Stimulated activated CD4-positive, alpha-beta T cell treated with anti-CD3 and anti-CD28 coated beads, Interleukin-1b, Interleukin-23, amount 100 ng/mL, for 4 hours (primary cell): ENCODE results near the gene PCSK6.

Source experiments
- DNase-seq, 2 donors: peaks; one replicate each; pipeline ENCODE4 v3.0.0-alpha.2; 2020; ENCODE audit warnings: low read depth in 2 of 2

Gene PCSK6

GRCh38 chr15:101401286-101401685 is 88.2 kb downstream of the PCSK6 start:
- no peak for DNase-seq

DNA sequence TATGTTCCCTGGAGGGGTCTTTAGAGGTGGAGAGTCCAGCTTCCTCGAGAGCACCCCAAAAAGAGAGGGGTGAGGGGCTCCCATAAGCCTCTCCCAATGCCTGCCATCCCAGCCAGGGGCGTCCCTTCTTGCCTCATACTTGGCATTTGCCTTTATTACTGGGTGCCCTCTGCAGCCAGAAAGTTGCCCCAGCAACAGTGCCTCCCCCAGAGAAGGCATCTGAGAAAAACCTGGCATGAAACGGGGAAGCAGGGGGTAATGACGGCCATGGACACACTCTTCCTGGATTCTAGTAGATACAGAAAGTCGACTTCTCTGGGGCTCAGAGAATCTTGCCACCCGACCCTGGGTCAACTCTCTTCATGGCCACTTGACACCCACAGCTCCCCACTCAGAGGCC is 90.1 kb downstream of the PCSK6 start:
- DNase-seq = no peak

- DNase-seq = no peak
These were observed 91.3 kb downstream of the PCSK6 start for GRCh38 chr15:101398247-101398646.

GRCh38 chr15:101397521-101398003 is 91.9 kb downstream of the PCSK6 start:
- DNase-seq = no peak

DNA sequence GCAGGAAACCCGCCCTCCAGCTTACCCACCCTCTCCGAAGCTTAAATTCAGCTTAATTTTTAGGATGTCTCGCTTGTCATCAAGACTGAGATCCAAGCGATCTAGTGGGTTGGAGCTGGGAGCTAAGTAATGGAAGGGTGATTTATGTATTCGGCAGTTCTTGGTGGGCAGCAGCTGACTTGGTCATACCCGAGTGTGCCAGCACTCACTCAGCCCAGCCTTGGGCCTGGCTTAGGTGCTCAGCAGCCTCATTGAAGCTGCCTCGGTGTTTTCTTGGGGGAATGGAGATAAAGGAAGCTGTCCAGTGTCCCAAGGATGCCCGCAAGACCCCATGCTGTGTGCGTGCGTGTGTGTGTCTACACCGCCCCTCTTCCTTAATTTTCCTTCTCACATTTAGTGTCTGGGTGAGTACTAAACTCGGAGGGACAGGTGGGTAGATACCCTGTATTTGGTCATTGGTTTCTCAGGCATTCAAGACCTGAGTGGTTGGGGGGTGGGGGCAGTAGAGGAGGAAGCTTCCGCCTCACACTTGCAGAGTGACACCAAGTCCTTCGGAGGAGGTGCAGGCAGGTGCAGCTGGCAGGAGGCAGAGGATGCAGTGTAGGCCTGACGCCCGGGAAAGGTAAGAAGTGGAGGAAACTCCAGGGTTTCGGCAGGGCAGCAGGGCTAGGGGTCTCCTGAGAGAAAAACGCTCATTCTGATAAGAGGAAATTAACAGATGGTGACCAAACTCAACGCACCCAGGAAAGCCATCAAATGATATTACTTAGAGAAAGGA is 92.8 kb downstream of the PCSK6 start:
- no peak for DNase-seq

- DNase-seq = no peak
These were observed 94.9 kb downstream of the PCSK6 start for GRCh38 chr15:101394654-101395053.

- DNase-seq = no peak
These were observed 95.4 kb downstream of the PCSK6 start for GRCh38 chr15:101394056-101394630.

DNA sequence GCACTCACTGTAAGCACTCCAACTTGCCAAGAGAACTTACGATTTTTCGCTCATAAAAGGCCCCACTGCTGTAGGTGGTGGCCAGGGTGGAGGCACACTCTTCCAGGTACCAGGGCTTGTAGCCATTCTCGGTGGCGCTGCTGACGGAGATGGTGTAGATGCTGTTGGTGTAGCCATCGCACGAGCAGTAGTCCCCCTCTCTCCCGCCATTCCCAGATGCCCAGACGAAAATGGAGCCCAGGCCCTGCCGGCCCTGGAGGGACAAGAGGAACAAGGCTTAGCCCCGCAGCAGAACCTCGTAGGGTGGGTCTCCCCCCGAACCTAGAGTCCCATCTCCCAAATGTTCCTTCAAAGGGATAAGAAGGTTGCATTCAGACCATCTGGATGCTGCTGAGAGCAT is 96.3 kb downstream of the PCSK6 start:
- no peak for DNase-seq

DNA sequence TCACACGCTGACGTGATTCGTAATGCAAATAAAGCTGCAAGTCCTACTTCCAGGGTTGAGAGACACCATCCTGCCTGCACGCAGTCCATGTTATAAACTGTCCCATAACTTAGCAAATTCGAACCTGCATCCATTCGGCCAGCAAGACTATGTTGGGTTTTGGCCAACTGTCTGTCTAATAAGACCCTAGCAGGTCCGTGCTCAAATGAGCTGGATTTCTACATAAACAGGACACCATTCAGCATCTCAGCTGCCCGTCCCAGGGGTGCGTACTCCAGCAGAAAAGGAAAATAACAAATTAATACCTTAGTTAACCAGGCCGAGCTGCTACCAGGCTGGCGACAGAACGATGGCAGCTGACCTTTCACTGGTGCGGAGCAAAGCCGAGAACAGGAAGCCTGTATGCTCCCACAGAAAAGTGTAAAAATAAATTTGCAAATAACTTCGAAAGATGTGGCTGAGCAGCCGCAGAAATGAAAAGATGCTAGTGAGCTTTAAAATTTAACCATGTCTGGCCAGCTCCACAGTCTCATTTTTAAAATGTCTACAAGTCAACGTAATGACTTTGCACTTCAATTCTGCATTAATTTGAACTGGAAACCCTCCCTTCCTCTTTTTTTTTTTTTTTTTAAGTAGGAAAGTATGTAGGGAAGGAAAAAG is 97.4 kb downstream of the PCSK6 start:
- no peak for DNase-seq

- DNase-seq = no peak
These were observed 98.1 kb downstream of the PCSK6 start for GRCh38 chr15:101391431-101391830.

DNA sequence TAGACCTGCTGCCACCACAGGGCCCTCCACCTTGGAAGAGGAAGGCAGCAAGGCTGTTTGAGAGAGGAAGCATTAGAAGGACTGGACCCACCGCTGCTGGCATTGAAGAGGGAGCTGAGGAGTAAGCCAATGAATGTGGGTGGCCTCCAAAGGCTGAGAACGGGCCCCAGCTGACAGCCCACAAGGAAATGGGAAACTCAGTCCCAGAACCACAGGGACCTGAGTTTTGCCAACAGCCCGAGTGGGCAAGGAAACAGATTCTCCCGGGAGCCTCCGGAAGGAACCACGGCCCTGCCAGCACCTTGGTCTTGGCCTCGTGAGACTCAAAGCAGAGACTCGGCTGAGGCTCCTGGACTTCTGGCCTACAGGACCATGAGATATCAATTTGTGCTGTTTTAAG is 99.0 kb downstream of the PCSK6 start:
- no peak for DNase-seq

GRCh38 chr15:101390060-101390459 is 99.4 kb downstream of the PCSK6 start:
- DNase-seq = no peak

GRCh38 chr15:101389362-101389761 is 100.1 kb downstream of the PCSK6 start:
- no peak for DNase-seq

GRCh38 chr15:101388046-101388445 is 101.5 kb downstream of the PCSK6 start:
- no peak for DNase-seq

DNA sequence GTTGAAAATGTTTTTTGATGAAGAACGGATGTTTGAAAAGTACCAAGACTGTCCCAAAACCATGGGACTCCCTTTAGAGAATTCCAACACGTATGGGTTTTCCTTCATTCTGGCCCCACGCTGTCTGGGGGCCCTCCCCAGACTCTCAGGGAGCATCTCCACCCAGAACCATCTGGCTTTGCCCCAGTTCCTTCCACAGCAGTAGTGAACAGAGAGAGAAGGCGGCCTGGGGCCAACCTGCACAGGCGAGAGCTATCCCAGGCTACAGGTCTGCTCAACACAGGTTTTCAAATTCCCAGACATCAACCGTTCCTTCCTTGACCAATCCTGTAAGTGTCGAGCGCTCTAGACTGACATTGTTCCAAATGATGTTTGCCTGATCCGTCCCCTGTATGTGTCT is 101.9 kb downstream of the PCSK6 start:
- no peak for DNase-seq

GRCh38 chr15:101386967-101387366 is 102.5 kb downstream of the PCSK6 start:
- no peak for DNase-seq

DNA sequence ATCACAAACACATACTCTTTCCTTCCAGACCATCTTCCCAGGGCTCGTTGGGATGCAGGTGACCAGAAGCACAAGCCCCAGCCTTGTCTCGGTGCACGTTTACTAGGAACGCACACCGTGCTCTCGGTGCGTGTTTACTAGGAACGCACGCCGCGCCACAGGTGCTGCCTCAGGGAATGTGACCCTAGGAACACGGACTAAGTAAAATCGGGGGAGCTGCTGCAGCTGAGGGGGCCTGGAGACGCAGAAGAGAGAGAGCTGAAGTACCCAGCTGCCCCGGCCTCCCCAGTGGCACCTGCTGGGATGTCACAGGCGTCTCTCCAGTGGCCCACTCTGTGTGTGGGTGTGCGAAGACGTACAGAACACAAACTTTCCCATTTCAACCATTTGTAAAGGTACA is 103.5 kb downstream of the PCSK6 start:
- no peak for DNase-seq

DNA sequence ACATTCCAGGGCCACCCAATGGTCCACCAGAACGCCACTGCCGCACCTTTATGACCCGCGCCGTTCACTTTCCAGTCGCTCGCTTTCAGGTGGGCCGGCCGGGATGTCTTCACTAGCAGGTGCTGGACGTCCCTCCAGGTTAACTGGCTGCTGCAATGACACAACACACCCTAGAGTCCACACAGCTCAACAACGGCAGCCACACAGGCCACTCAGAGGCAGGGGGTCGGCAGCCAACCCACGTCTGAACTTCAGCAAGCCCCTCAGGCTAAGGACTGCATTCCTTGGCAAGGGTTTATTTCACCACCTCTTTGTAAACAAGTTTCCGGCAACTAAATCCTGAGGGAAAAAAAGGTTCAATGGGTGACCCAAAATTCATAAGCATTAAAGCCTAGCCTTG is 105.2 kb downstream of the PCSK6 start:
- DNase-seq = no peak

DNA sequence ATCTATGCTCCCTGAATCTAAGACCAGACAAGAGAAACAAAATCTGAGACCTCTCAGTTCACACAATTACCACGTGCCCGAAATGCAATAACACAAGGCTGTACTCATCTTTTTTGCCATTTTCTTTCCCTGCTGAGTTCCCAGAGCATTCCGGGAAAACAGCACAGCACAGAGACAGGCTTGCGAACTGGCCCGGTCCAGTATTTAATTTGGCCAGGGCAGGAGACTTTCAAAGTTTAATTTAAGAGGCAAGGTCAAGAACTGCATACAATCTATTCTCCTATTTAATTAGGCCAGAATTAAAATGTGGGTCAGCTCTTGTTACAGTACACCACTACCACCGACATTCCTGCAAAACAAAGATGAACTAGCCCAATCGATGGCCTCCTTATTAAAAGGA is 107.0 kb downstream of the PCSK6 start:
- DNase-seq = no peak

GRCh38 chr15:101381671-101382212 is 107.8 kb downstream of the PCSK6 start:
- no peak for DNase-seq

- no peak for DNase-seq
These were observed 109.4 kb downstream of the PCSK6 start for GRCh38 chr15:101380146-101380545.

DNA sequence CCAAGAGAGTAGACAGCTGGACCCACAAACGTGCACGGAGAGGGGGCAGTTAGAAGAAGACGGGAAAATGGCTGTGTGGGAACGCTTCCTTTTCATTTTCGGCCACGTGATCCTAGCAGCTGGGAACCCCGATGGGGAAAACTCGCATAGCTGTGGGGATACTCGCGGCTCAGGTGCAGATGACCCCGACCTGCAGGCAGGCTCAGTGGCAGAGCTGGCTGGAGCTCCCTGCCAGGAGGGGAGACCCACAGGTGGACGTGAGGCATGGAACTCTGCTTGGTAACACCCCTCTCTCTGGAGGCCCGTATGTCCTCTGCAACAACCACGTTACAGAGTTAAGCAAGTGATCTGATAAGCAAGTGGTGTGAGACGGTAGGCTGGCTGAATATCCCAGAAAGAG is 109.9 kb downstream of the PCSK6 start:
- no peak for DNase-seq

- DNase-seq = no peak
These were observed 110.6 kb downstream of the PCSK6 start for GRCh38 chr15:101378879-101379278.
